DOHH2 (cell line): ENCODE results near the gene IL12A.

ENCODE experiments used
- EZH2phosphoT487 ChIP-seq: fragments of 200-600 bp; sonication (generic); IDR thresholded peaks from 2 replicates; pipeline ENCODE4 v1.6.1; 2017; ENCODE audit warnings: borderline replicate concordance, mild to moderate bottlenecking, antibody characterized with exemption, low read length, moderate library complexity, mixed read lengths
- TF ChIP-seq, protein P1 (sequence below): fragments of 200-600 bp; sonication (generic); IDR thresholded peaks from one replicate; pipeline ENCODE4 v1.5.1; 2014; ENCODE audit warnings: antibody characterized with exemption, mild to moderate bottlenecking, low read depth, low read length; ENCODE audit not compliant: poor library complexity, severe bottlenecking

DNA sequence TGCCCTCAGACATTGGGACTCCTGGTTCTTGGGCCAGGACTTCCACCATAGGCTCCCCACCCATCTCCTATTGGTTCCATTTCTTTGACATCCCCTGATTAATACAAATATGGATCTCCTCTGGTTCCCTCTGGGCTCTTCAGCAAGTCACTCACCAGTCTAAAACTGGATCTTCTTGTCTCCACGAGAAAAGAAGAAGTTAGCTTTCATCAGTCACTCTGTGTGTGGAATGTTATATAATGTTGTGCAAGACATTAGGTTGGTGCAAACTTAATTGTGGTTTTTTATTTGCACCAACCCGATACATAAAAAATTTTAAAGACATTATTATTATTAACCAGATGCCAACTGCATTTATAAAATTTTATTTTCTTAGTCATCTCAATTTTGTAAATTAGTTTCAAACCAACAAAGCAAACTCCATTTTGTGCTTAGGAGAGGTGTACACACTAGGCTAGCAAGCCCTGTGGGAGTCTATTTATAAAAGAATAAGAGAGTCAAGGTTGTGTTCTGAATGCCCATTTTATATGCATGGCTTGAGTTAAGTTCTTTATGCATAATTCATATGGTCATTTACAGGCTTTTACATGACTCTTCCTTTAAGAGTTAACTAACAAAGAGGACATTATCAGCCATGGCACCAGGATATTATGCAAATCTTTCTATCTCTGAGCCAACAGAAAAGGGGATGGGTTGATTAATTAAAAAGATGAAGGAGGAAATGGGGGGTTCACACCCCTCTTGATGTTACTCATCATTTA, 35.1 kb upstream of the IL12A start:
- TF ChIP-seq, protein P1, sequence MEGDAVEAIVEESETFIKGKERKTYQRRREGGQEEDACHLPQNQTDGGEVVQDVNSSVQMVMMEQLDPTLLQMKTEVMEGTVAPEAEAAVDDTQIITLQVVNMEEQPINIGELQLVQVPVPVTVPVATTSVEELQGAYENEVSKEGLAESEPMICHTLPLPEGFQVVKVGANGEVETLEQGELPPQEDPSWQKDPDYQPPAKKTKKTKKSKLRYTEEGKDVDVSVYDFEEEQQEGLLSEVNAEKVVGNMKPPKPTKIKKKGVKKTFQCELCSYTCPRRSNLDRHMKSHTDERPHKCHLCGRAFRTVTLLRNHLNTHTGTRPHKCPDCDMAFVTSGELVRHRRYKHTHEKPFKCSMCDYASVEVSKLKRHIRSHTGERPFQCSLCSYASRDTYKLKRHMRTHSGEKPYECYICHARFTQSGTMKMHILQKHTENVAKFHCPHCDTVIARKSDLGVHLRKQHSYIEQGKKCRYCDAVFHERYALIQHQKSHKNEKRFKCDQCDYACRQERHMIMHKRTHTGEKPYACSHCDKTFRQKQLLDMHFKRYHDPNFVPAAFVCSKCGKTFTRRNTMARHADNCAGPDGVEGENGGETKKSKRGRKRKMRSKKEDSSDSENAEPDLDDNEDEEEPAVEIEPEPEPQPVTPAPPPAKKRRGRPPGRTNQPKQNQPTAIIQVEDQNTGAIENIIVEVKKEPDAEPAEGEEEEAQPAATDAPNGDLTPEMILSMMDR = no peak
- TF ChIP-seq EZH2phosphoT487 = no peak
